GM18858 (cell line): ENCODE results near the gene SCGB1A1.
"Not testable (repeated sequence)": the region's sequence is repeated elsewhere in the genome, so short reads cannot be mapped to it uniquely, and the experiment has no call there.

ENCODE experiments used
- ATAC-seq: cut with Tn5 transposase; IDR thresholded peaks from one replicate; pipeline ENCODE4 v1.9.1; 2021; ENCODE audit not compliant: unreplicated experiment

Gene SCGB1A1

GRCh38 chr11:62446091-62446490 lies 27.3 kb downstream of the SCGB1A1 start:
- no peak for ATAC-seq

GRCh38 chr11:62449451-62449851 lies 30.6 kb downstream of the SCGB1A1 start:
- ATAC-seq, result no peak

- ATAC-seq, result not testable (repeated sequence)
Observed at GRCh38 chr11:62449912-62450311, 31.1 kb downstream of the SCGB1A1 start.

GRCh38 chr11:62450543-62451240 lies 31.9 kb downstream of the SCGB1A1 start:
- ATAC-seq, result no peak

- no peak for ATAC-seq
Observed at GRCh38 chr11:62451241-62451621, 32.4 kb downstream of the SCGB1A1 start.

GRCh38 chr11:62452261-62452660 lies 33.4 kb downstream of the SCGB1A1 start:
- no peak for ATAC-seq

GRCh38 chr11:62452839-62453468 lies 34.1 kb downstream of the SCGB1A1 start:
- no peak for ATAC-seq

GRCh38 chr11:62456630-62457029 lies 37.8 kb downstream of the SCGB1A1 start:
- ATAC-seq, result no peak

- no peak for ATAC-seq
Observed at GRCh38 chr11:62457478-62457877, 38.6 kb downstream of the SCGB1A1 start.

GRCh38 chr11:62458212-62459002 lies 39.6 kb downstream of the SCGB1A1 start:
- no peak for ATAC-seq

GRCh38 chr11:62459080-62459479 lies 40.2 kb downstream of the SCGB1A1 start:
- no peak for ATAC-seq

GRCh38 chr11:62461740-62462507 lies 43.1 kb downstream of the SCGB1A1 start:
- ATAC-seq, result no peak

GRCh38 chr11:62462508-62462892 lies 43.7 kb downstream of the SCGB1A1 start:
- no peak for ATAC-seq

- ATAC-seq, result no peak
Observed at GRCh38 chr11:62463121-62463542, 44.3 kb downstream of the SCGB1A1 start.

GRCh38 chr11:62464655-62465054 lies 45.8 kb downstream of the SCGB1A1 start:
- no peak for ATAC-seq

- no peak for ATAC-seq
Observed at GRCh38 chr11:62466444-62466843, 47.6 kb downstream of the SCGB1A1 start.

GRCh38 chr11:62468577-62468976 lies 49.7 kb downstream of the SCGB1A1 start:
- no peak for ATAC-seq

- no peak for ATAC-seq
Observed at GRCh38 chr11:62471603-62472002, 52.8 kb downstream of the SCGB1A1 start.

- ATAC-seq, result no peak
Observed at GRCh38 chr11:62472063-62472884, 53.4 kb downstream of the SCGB1A1 start.
